Mucosa of rectum (tissue), 2 donors: ENCODE measurements around the gene ENO1.

ENCODE experiments used
- H3K27ac ChIP-seq, 2 donors: one replicate each; pipeline ENCODE4 v1.7.0; 2013; ENCODE audit warnings: inconsistent platforms in 2 of 2, low read depth in 2 of 2, low read length in 2 of 2
- H3K27me3 ChIP-seq, 2 donors: one replicate each; pipeline ENCODE4 v1.7.0; 2013; ENCODE audit warnings: low read length in 2 of 2; ENCODE audit not compliant: control insufficient read depth in 2 of 2, insufficient read depth in 2 of 2
- H3K36me3 ChIP-seq, 2 donors: one replicate each; pipeline ENCODE4 v1.7.0; 2013; ENCODE audit warnings: low read length in 2 of 2; ENCODE audit not compliant: control insufficient read depth in 2 of 2, insufficient read depth in 2 of 2
- H3K4me1 ChIP-seq, 2 donors: one replicate each; pipeline ENCODE4 v1.7.0; 2013; ENCODE audit warnings: low read length in 2 of 2, mild to moderate bottlenecking in 1 of 2; ENCODE audit not compliant: control insufficient read depth in 2 of 2, insufficient read depth in 2 of 2
- H3K4me3 ChIP-seq, 2 donors: one replicate each; pipeline ENCODE4 v1.7.0; 2013; ENCODE audit warnings: low read length in 2 of 2
- H3K9ac ChIP-seq, 2 donors: one replicate each; pipeline ENCODE4 v1.7.0; 2013; ENCODE audit warnings: low read length in 2 of 2, low read depth in 1 of 2, mild to moderate bottlenecking in 1 of 2
- H3K9me3 ChIP-seq, 2 donors: one replicate each; pipeline ENCODE4 v1.7.0; 2013; ENCODE audit warnings: low read length in 2 of 2; ENCODE audit not compliant: control insufficient read depth in 2 of 2
- donor health status: healthy.
- donor health status: Normal muscosa, but diverticular disease.

Gene ENO1

DNA sequence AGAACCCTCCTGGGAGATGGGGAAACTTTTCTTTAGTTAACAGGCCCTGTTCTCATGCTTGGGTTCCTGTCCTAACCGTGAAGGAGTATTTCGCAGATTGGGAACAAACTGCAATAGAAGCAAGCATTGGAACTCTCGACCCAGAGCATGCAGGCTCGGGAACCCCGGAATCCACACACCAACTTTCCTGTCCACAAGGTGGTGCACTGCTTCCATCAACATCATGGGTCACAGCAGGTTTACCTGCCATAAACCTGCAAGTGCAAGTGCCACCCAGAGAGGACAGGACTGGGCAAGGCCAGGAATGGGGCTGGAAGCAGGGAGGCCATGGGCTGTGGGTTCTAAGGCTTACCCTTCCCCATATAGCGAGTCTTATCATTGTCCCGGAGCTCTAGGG is 6.9 kb downstream of the ENO1 start:
- Histone ChIP-seq H3K9me3 (no peaks in the 10 kb centered on the region), H3K27me3 (no peaks in the 10 kb centered on the region), H3K27ac (peak overlapping the region; percentile 16 to 64), H3K36me3 (peaks cover 67 to 73% of the 10 kb centered on the region in 2 donors), H3K9ac (no peak overlapping the region), H3K4me1 (peaks cover 42 to 43% of the 10 kb centered on the region in 2 donors), H3K4me3 (no peak overlapping the region)

DNA sequence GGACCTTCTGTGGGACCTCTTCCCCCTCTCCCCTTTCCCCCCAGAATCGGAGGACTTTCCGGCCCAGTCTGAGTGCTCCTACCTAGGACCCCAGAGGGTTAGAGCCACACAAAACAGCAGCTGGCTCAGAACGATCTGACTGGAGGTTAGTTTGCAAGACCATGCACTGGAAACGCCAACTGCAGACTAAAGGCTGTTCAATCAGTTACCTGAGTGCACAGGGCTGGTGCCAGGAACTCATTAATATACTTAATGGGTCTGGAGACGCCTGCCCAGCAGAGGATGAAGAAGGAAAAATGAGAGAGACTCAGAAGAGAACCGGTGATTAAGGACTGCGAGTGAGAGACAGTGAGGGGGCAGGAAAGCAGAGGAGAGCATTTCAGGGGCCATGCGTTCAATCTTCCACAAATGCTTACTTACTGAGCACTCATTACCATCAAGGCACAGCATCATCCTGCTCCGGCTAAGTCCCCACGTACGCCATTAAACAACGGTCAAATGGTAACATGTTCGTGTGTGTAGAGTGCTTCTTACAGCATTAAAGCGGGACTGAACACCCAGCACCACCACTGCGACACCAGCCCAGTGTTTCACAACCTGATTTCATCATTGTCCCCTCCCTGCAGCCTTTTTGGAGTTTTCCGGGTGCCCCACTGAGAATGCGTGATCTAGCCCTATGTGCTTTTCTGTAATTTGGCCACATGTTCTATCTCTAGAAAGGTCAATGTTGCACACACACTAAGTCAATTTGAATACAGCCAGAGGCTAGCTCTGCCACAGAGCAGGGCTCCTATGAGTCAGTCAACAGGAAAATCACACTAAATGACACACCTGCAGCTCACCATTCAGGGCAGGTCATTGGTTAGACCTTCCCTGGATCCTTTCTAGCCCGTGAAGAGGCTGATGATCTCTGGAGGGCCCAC is 7.6 kb downstream of the ENO1 start:
- Histone ChIP-seq H3K9me3 (no peaks in the 10 kb centered on the region), H3K4me3 (no peak overlapping the region), H3K27ac (no peak overlapping the region), H3K27me3 (no peaks in the 10 kb centered on the region), H3K9ac (no peak overlapping the region), H3K36me3 (peaks cover 72 to 80% of the 10 kb centered on the region in 2 donors), H3K4me1 (peaks cover 40 to 42% of the 10 kb centered on the region in 2 donors)

DNA sequence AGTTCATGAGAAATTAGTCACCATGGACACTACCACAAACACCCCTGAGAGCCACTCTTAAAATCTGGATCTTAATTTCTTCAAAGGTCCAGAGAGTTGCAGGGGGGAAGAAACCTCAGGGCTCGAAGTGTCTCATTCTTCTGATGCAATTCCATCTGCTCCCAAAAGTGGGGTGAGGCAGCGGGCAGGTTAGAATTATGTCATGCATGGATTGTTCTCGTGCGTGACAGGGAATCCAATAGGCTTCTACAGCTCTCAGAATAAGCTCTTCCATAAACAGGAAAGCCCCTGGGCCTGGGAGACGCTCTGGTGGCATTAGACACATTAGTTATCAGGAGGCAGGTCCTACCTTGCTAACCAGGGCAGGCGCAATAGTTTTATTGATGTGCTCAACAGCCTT is 8.4 kb downstream of the ENO1 start:
- Histone ChIP-seq H3K4me1 (peaks cover 36% of the 10 kb centered on the region in 2 donors), H3K27me3 (no peaks in the 10 kb centered on the region), H3K4me3 (no peak overlapping the region), H3K9ac (no peak overlapping the region), H3K36me3 (peaks cover 80 to 83% of the 10 kb centered on the region in 2 donors), H3K27ac (no peak overlapping the region), H3K9me3 (no peaks in the 10 kb centered on the region)

- Histone ChIP-seq H3K9ac (no peak overlapping the region), H3K27me3 (no peaks in the 10 kb centered on the region), H3K4me3 (no peak overlapping the region), H3K4me1 (peaks cover 18 to 21% of the 10 kb centered on the region in 2 donors), H3K36me3 (peaks cover 86 to 90% of the 10 kb centered on the region in 2 donors), H3K9me3 (no peaks in the 10 kb centered on the region), H3K27ac (no peak overlapping the region)
Measured at GRCh38 chr1:8867878-8868567, 10.5 kb downstream of the ENO1 start.

DNA sequence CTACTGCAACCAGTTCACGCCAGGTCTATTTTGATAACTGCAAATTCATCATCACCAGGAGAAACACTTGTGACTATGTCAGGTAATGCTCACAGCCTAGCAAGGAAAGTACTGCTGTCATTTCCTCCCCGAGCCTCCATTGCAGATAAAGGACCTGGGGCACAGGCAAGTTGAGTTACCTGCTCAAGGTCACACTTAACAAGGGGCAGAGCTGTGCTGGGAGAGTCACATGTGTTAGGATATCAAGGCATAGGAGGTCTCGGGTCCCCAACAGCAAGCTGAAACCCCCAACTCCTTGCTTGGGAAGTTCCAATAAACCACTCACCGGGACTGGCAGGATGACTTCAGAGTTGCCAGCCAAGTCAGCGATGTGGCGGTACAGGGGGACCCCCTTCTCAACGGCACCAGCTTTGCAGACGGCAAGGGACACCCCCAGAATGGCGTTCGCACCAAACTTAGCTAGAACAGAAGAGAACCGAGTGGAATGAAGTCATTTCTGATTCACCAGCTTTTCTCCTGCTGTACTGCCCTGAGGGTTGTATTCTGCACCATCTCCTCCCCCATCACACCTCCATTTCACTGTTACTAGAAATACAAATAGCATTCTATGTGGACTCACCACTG is 11.6 kb downstream of the ENO1 start:
- Histone ChIP-seq H3K9me3 (no peaks in the 10 kb centered on the region), H3K36me3 (peaks cover 83 to 94% of the 10 kb centered on the region in 2 donors), H3K4me3 (no peak overlapping the region), H3K27me3 (no peaks in the 10 kb centered on the region), H3K4me1 (peaks cover 12 to 16% of the 10 kb centered on the region in 2 donors), H3K27ac (no peak overlapping the region), H3K9ac (no peak overlapping the region)

DNA sequence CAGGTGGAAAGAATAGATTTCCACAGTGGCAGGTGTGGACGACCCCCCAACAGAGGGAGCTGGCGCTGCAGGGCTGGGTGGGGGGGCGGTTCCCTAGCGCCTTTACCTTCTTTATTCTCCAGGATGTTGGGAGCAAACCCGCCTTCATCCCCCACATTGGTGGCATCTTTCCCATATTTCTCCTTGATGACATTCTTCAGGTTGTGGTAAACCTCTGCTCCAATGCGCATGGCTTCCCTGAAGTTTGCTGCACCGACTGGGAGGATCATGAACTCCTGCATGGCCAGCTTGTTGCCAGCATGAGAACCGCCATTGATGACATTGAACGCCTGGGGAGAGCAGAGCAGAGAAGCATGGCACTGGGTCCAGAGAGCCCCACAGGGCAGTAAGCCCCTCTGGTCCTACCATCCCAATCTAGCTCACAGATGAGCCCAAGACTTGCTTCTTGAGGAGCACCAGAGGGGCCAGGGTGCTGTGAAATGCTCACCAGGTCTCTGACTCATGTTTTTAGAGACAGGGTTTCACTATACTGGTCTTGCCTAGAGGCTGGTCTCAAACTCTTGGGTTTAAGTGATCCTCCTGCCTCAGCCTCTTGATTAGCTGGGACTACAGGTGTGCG is 12.2 kb downstream of the ENO1 start:
- Histone ChIP-seq H3K27ac (no peak overlapping the region), H3K4me3 (no peak overlapping the region), H3K27me3 (no peaks in the 10 kb centered on the region), H3K4me1 (peaks cover 6 to 12% of the 10 kb centered on the region in 2 donors), H3K36me3 (peaks cover 82 to 94% of the 10 kb centered on the region in 2 donors), H3K9ac (no peak overlapping the region), H3K9me3 (no peaks in the 10 kb centered on the region)

DNA sequence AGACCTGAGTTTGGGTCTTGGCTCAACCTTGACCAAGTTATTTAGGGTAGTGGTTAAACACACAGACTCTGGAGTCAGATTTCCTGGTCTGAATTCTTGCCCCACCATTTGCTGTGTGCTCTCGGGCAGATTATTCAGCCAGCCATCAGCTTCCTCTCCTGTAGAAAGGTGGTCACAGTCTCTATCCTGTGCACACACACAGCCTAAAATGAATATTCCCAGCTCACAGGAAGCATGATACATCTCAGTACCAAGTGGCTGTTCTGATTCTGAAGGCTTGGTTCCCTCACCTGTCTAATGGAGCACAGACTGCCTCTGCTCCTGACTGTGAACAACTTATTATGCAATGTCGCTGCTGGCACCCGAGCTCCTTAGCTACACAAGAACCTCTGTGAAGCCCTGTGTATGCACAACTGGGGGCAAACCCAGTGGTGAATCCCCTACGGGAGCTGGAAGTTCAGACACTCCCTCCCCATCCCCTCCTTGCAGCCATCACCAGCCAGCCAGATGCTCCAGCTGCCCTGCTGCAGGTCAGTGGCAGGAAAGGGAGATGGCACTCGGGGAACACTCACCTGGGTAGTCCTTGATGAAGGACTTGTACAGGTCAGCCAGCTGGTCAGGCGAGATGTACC is 13.7 kb downstream of the ENO1 start:
- Histone ChIP-seq H3K9ac (no peak overlapping the region), H3K4me3 (no peak overlapping the region), H3K4me1 (no peaks in the 10 kb centered on the region), H3K36me3 (peaks cover 81 to 94% of the 10 kb centered on the region in 2 donors), H3K27me3 (no peaks in the 10 kb centered on the region), H3K27ac (no peak overlapping the region), H3K9me3 (no peaks in the 10 kb centered on the region)

- no peaks in the 10 kb centered on the region for H3K27me3 ChIP-seq
- peaks cover 83 to 88% of the 10 kb centered on the region in 2 donors for H3K36me3 ChIP-seq
- no peak overlapping the region for H3K4me3 ChIP-seq
- no peak overlapping the region for H3K9ac ChIP-seq
- H3K9me3 ChIP-seq, result no peaks in the 10 kb centered on the region
- peaks cover 3% of the 10 kb centered on the region in 2 donors for H3K4me1 ChIP-seq
- no peak overlapping the region for H3K27ac ChIP-seq
Measured at GRCh38 chr1:8863794-8864233, 14.7 kb downstream of the ENO1 start.

DNA sequence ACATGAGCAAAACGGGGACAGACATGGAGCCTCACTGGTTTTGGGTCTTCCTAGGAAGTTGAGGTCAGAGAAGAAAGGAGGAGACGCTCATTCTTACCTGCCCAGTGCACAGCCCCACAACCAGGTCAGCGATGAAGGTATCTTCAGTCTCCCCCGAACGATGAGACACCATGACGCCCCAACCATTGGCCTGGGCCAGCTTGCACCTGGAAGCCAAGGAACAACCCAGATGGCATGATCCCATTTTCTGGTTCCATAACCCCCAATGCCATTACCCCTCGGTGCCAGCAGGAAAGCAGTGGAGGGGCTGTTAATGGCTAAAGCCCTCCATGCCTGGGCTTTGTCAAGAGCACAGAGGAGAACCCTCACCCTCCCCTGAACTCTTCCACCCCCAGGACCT is 15.3 kb downstream of the ENO1 start:
- Histone ChIP-seq H3K9me3 (no peaks in the 10 kb centered on the region), H3K9ac (no peak overlapping the region), H3K27ac (no peak overlapping the region), H3K4me3 (no peak overlapping the region), H3K4me1 (peaks cover 3% of the 10 kb centered on the region in 2 donors), H3K27me3 (no peaks in the 10 kb centered on the region), H3K36me3 (peaks cover 84 to 87% of the 10 kb centered on the region in 2 donors)
